NCI-H2171 (cell line): Measurements from ENCODE around the gene LDLRAD1.
A peak's percentile ranks its signal among the peaks of the same experiment; 100 is the strongest.
"Not testable (repeated sequence)": the region's sequence is repeated elsewhere in the genome, so short reads cannot be mapped to it uniquely, and the experiment has no call there.

ENCODE experiments used
- DNase-seq: peaks from one replicate; lab custom pipeline; 2025; lab: John Stamatoyannopoulos, UW

Gene LDLRAD1

GRCh38 chr1:54017979-54018378 lies at the start of gene LDLRAD1:
Gene LDLRAD1 (minus strand): TSS chr1:54018186. CDS start chr1:54018112, 74 bp downstream.
- DNase-seq = no peak

GRCh38 chr1:54064299-54064698 lies 46.3 kb upstream of the LDLRAD1 start:
- no peak for DNase-seq

GRCh38 chr1:54054438-54054749 lies 36.4 kb upstream of the LDLRAD1 start:
- DNase-seq = no peak

GRCh38 chr1:54053745-54054437 lies 35.9 kb upstream of the LDLRAD1 start:
- no peak for DNase-seq

- peak; percentile 98 for DNase-seq
Measured at GRCh38 chr1:54052934-54053744, 35.2 kb upstream of the LDLRAD1 start, which contains the start of the genes TCEANC2 and TMEM59. Gene TCEANC2 (plus strand): TSS chr1:54053608. CDS start chr1:54054423, 815 bp downstream. Gene TMEM59 (minus strand): TSS chr1:54053204. CDS start chr1:54053188, 16 bp downstream.

GRCh38 chr1:54052431-54052933 lies 34.5 kb upstream of the LDLRAD1 start:
- peak; percentile 69 for DNase-seq

- no peak for DNase-seq
Measured at GRCh38 chr1:54051933-54052430, 34.0 kb upstream of the LDLRAD1 start.

- DNase-seq = not testable (repeated sequence)
Measured at GRCh38 chr1:54050435-54050834, 32.4 kb upstream of the LDLRAD1 start.

GRCh38 chr1:54047384-54048305 lies 29.7 kb upstream of the LDLRAD1 start:
- no peak for DNase-seq

GRCh38 chr1:54046671-54047383 lies 28.8 kb upstream of the LDLRAD1 start:
- no peak for DNase-seq

- no peak for DNase-seq
Measured at GRCh38 chr1:54045496-54045895, 27.5 kb upstream of the LDLRAD1 start.

- DNase-seq = no peak
Measured at GRCh38 chr1:54041806-54042205, 23.8 kb upstream of the LDLRAD1 start.

GRCh38 chr1:54037476-54037875 lies 19.5 kb upstream of the LDLRAD1 start:
- DNase-seq = no peak

GRCh38 chr1:54028306-54029251 lies 10.6 kb upstream of the LDLRAD1 start:
- DNase-seq = no peak

- no peak for DNase-seq
Measured at GRCh38 chr1:54027848-54028247, 9.9 kb upstream of the LDLRAD1 start.

GRCh38 chr1:54024811-54025210 lies 6.8 kb upstream of the LDLRAD1 start:
- DNase-seq = not testable (repeated sequence)

GRCh38 chr1:54024358-54024757 lies 6.4 kb upstream of the LDLRAD1 start:
- no peak for DNase-seq

- DNase-seq = not testable (repeated sequence)
Measured at GRCh38 chr1:54019562-54020176, 1.7 kb upstream of the LDLRAD1 start.

- no peak for DNase-seq
Measured at GRCh38 chr1:54018635-54019034, 649 bp upstream of the LDLRAD1 start.
